ENCODE results near the gene CERS6.

DNA sequence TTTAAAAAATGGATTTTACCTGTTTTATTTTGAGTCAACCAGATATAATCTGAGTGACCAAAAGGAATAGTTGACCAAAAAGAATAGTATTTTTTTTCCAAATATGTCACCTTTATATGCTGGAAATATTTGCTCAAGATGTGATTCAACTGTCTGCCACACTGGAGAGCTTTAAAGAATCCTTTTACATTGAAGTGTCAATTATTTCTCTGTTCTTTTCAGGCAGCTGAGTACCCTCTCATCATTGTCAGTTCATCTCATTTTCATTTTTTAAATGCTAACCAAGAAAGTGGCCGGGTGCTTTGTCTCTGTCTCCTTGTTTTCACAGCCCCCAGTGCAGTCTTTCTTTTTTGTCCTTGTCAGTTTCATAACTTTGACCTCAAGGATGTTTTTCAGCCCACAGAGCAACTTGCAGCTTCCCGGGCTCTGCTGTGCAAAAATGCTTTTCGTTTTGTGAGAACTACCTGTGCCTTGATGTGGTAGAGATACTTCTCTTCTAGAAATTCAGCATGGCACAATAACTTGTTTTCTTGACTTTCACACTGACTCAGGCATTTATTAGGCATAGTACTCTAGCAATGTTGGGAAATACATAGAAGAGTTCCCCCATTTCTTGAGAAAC is 23.4 kb upstream of the CERS6 start:
- TF ChIP-seq POLR2A (IDR thresholded peaks at IDR 0.05), result no peak
- TF ChIP-seq, protein P1, sequence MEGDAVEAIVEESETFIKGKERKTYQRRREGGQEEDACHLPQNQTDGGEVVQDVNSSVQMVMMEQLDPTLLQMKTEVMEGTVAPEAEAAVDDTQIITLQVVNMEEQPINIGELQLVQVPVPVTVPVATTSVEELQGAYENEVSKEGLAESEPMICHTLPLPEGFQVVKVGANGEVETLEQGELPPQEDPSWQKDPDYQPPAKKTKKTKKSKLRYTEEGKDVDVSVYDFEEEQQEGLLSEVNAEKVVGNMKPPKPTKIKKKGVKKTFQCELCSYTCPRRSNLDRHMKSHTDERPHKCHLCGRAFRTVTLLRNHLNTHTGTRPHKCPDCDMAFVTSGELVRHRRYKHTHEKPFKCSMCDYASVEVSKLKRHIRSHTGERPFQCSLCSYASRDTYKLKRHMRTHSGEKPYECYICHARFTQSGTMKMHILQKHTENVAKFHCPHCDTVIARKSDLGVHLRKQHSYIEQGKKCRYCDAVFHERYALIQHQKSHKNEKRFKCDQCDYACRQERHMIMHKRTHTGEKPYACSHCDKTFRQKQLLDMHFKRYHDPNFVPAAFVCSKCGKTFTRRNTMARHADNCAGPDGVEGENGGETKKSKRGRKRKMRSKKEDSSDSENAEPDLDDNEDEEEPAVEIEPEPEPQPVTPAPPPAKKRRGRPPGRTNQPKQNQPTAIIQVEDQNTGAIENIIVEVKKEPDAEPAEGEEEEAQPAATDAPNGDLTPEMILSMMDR (IDR thresholded peaks at IDR 0.05), result no peak
